HL-60 (cell line): ENCODE results near the gene CCDC197.

Source experiments
- DNase-seq, 2 experiments: peaks; one replicate each; pipeline ENCODE4 v3.0.0-alpha.2; 2010 to 2020; ENCODE audit warnings: low read depth in 1 of 2, low spot score in 1 of 2
- H3K27ac ChIP-seq: fragments of 250-450 bp; sonication (Bioruptor Pico); replicated peaks from 2 replicates; pipeline ENCODE4 v1.5.1; 2020; ENCODE audit warnings: mild to moderate bottlenecking, moderate library complexity
- H3K27me3 ChIP-seq: fragments of 250-450 bp; sonication (Bioruptor Pico); 2 replicates; pipeline ENCODE4 v1.5.1; 2021; ENCODE audit warnings: mild to moderate bottlenecking, moderate library complexity; ENCODE audit not compliant: insufficient read depth, poor library complexity, severe bottlenecking
- H3K4me3 ChIP-seq: replicated peaks from 2 replicates; pipeline ENCODE4 v1.5.1; 2011; ENCODE audit warnings: mild to moderate bottlenecking, control low read depth, low read length; ENCODE audit not compliant: insufficient read depth
- GABPA ChIP-seq: IDR thresholded peaks from 2 replicates; pipeline ENCODE4 v1.6.1; 2012; ENCODE audit warnings: low read depth
- POLR2AphosphoS5 ChIP-seq: IDR thresholded peaks from 2 replicates; pipeline ENCODE4 v1.6.1; 2012; ENCODE audit warnings: low read depth
- SPI1 ChIP-seq: IDR thresholded peaks from 2 replicates; pipeline ENCODE4 v1.6.1; 2012; ENCODE audit warnings: low read depth, mild to moderate bottlenecking, borderline replicate concordance
- TF ChIP-seq, protein P1 (sequence below): IDR thresholded peaks from one replicate; pipeline ENCODE4 v1.5.1; 2011; ENCODE audit warnings: low read length, control low read depth, inconsistent platforms; ENCODE audit not compliant: insufficient read depth
- TF ChIP-seq, protein P2 (sequence below): IDR thresholded peaks from 2 replicates; pipeline ENCODE4 v1.6.1; 2012; ENCODE audit warnings: low read depth; ENCODE audit not compliant: insufficient replicate concordance

CCDC197 gene

DNA sequence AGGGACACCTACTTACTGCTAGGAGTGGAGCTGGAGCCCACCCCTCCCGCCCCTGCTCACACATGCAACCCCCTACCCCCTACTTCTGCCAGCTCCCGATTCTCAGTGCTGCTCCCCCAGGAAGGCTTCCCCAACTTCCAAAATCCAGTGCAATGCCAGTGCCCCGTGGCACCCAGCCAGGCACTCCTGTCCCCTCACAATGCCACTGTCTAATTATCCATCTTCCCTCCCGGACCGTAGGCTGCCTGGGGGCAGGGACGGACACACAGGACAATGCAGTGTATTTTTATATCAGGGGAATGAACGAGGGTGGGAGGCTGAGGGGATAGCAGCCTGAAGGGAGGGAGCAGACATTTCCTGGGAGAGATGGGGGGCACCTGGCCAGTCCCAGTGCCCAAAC is 41.4 kb downstream of the CCDC197 start:
- TF ChIP-seq, protein P1, sequence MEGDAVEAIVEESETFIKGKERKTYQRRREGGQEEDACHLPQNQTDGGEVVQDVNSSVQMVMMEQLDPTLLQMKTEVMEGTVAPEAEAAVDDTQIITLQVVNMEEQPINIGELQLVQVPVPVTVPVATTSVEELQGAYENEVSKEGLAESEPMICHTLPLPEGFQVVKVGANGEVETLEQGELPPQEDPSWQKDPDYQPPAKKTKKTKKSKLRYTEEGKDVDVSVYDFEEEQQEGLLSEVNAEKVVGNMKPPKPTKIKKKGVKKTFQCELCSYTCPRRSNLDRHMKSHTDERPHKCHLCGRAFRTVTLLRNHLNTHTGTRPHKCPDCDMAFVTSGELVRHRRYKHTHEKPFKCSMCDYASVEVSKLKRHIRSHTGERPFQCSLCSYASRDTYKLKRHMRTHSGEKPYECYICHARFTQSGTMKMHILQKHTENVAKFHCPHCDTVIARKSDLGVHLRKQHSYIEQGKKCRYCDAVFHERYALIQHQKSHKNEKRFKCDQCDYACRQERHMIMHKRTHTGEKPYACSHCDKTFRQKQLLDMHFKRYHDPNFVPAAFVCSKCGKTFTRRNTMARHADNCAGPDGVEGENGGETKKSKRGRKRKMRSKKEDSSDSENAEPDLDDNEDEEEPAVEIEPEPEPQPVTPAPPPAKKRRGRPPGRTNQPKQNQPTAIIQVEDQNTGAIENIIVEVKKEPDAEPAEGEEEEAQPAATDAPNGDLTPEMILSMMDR: no peak
- TF ChIP-seq SPI1: no peak
- TF ChIP-seq GABPA: no peak
- TF ChIP-seq POLR2AphosphoS5: no peak

DNA sequence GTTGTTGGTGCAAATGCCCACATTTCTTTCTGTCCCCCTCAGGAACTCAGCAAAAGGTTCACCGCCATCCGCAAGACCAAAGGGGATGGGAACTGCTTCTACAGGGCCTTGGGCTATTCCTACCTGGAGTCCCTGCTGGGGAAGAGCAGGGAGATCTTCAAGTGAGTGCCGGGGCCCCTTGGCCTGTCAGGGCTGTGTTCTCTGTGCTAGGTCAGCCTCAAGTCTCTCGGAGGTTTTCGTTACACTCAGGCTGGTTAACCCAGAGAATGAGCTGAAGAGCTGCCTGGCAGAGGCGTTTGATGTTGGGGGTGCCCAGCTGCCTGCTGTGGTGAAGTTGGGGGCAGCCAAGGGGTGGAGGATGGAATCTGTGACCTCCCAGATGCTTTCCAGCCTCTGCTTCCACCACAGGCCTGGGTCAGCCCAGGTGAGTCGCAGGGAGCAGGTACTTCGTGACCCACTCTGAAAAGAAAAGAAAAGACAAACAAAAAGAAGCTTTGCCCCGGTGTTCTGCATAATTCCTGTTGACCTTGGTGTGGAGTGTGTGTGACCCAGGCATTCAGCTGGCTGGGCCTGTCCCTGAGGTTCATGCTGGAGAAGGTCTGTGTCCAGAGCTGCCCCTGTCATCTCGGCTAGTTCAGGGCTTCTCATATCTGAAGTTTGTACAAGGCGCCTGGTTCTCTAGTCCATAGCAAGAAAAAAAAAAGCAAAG is 42.0 kb downstream of the CCDC197 start:
- Histone ChIP-seq H3K27me3 (no peaks in the 10 kb centered on the region), H3K27ac (no peak overlapping the region), H3K4me3 (no peak overlapping the region)
- DNase-seq: no peak
- TF ChIP-seq, protein P1: no peak
- TF ChIP-seq POLR2AphosphoS5: no peak
- no peak for TF ChIP-seq SPI1
- no peak for TF ChIP-seq GABPA
- TF ChIP-seq, protein P2, sequence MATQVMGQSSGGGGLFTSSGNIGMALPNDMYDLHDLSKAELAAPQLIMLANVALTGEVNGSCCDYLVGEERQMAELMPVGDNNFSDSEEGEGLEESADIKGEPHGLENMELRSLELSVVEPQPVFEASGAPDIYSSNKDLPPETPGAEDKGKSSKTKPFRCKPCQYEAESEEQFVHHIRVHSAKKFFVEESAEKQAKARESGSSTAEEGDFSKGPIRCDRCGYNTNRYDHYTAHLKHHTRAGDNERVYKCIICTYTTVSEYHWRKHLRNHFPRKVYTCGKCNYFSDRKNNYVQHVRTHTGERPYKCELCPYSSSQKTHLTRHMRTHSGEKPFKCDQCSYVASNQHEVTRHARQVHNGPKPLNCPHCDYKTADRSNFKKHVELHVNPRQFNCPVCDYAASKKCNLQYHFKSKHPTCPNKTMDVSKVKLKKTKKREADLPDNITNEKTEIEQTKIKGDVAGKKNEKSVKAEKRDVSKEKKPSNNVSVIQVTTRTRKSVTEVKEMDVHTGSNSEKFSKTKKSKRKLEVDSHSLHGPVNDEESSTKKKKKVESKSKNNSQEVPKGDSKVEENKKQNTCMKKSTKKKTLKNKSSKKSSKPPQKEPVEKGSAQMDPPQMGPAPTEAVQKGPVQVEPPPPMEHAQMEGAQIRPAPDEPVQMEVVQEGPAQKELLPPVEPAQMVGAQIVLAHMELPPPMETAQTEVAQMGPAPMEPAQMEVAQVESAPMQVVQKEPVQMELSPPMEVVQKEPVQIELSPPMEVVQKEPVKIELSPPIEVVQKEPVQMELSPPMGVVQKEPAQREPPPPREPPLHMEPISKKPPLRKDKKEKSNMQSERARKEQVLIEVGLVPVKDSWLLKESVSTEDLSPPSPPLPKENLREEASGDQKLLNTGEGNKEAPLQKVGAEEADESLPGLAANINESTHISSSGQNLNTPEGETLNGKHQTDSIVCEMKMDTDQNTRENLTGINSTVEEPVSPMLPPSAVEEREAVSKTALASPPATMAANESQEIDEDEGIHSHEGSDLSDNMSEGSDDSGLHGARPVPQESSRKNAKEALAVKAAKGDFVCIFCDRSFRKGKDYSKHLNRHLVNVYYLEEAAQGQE: no peak

More for the DNA sequence above, 41.4 kb downstream of the CCDC197 start:
- no peak overlapping the region for H3K4me3 ChIP-seq
- no peaks in the 10 kb centered on the region for H3K27me3 ChIP-seq
- H3K27ac ChIP-seq: no peak overlapping the region
- DNase-seq: no peak

DNA sequence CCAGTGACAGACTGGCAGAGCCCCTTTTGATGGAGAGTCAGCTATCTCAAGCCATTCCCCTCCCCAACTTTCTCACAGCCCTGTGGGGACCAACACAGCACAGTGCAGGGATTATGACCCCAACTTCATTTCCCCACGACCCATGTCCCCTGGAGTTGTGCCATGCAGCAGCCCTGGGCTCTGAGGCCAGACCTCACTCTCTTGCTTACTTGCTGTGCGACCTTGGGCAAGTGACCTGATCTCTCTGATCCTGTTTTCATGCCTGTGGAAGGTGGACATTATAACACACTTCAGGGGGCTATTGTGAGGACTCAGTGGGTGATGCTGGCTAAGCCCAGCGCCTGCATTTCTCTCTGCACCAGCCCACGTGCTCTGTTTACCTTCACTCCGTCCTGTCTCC is 43.1 kb downstream of the CCDC197 start:
- no peak overlapping the region for H3K4me3 ChIP-seq
- no peak for DNase-seq
- no peaks in the 10 kb centered on the region for H3K27me3 ChIP-seq
- H3K27ac ChIP-seq: no peak overlapping the region
- TF ChIP-seq POLR2AphosphoS5 (no peak), GABPA (no peak), SPI1 (no peak)
- TF ChIP-seq, protein P1: no peak
- TF ChIP-seq, protein P2: no peak

DNA sequence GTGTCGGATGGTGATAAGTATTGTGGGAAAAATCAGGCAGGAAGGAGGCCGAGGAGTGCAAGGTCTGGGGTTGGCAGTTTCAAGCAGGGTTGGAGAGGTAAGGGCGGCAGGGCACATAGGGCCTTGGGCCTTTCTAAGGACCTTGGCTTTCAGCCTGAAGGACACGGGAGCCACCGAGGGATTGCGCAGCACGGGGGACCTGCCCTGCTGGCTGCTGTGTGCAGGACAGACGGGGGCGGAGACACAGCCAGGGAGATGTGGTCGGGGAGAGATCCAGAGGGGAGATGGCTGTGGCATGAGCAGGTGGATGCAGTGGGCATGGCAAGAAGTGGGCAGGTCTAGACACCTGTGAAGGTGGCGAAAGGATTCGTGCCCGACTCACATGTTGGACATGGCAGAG is 43.7 kb downstream of the CCDC197 start:
- TF ChIP-seq, protein P1: no peak
- DNase-seq: no peak
- Histone ChIP-seq H3K27ac (no peak overlapping the region), H3K27me3 (no peaks in the 10 kb centered on the region), H3K4me3 (no peak overlapping the region)
